H9 (cell line): ENCODE data around the gene TPGS1. TPM values are rescaled to one million over a fixed set of nuclear protein-coding genes. Genes with fewer than 3 reads are reported as not detected.

Experiments
- DNase-seq: peaks from one replicate; pipeline ENCODE4 v3.0.0-alpha.2; 2017
- H2AFZ ChIP-seq: one replicate; pipeline ENCODE4 v1.6.1; 2013; ENCODE audit warnings: mild to moderate bottlenecking, low read length, control low read depth, moderate library complexity
- H2AK5ac ChIP-seq: 2 replicates; pipeline ENCODE4 v1.6.1; 2013; ENCODE audit warnings: low read length, control low read depth, mixed read lengths; ENCODE audit not compliant: insufficient read length
- H2BK120ac ChIP-seq: one replicate; pipeline ENCODE4 v1.6.1; 2013; ENCODE audit warnings: low read depth, mild to moderate bottlenecking, low read length, control low read depth, inconsistent platforms; ENCODE audit not compliant: poor library complexity, severe bottlenecking
- H2BK12ac ChIP-seq: 2 replicates; pipeline ENCODE4 v1.6.1; 2013; ENCODE audit warnings: low read length, control low read depth, mixed read lengths, low read depth; ENCODE audit not compliant: insufficient read length
- H2BK15ac ChIP-seq: 2 replicates; pipeline ENCODE4 v1.6.1; 2013; ENCODE audit warnings: low read depth, low read length, control low read depth
- H2BK20ac ChIP-seq: one replicate; pipeline ENCODE4 v1.6.1; 2013; ENCODE audit warnings: low read depth, mild to moderate bottlenecking, low read length, control low read depth, inconsistent platforms; ENCODE audit not compliant: poor library complexity, severe bottlenecking
- H2BK5ac ChIP-seq: 2 replicates; pipeline ENCODE4 v1.6.1; 2013; ENCODE audit warnings: low read length, control low read depth, mixed read lengths; ENCODE audit not compliant: insufficient read length
- H3K14ac ChIP-seq: 2 replicates; pipeline ENCODE4 v1.6.1; 2013; ENCODE audit warnings: low read length, control low read depth; ENCODE audit not compliant: insufficient read depth
- H3K18ac ChIP-seq: 2 replicates; pipeline ENCODE4 v1.6.1; 2013; ENCODE audit warnings: low read depth, mild to moderate bottlenecking, mixed read lengths, low read length, control low read depth; ENCODE audit not compliant: insufficient read length
- H3K23ac ChIP-seq: 2 replicates; pipeline ENCODE4 v1.6.1; 2013; ENCODE audit warnings: low read length, control low read depth, mixed read lengths, low read depth; ENCODE audit not compliant: insufficient read length
- H3K23me2 ChIP-seq: 2 replicates; pipeline ENCODE4 v1.6.1; 2013; ENCODE audit warnings: low read depth, mild to moderate bottlenecking, mixed read lengths, low read length, control low read depth; ENCODE audit not compliant: insufficient read length, poor library complexity, severe bottlenecking
- H3K27ac ChIP-seq: 2 replicates; pipeline ENCODE4 v1.5.1; 2013; ENCODE audit warnings: low read length, control low read depth, mixed read lengths, low read depth; ENCODE audit not compliant: insufficient read length
- H3K27me3 ChIP-seq: 2 replicates; pipeline ENCODE4 v1.6.1; 2013; ENCODE audit warnings: low read length, control low read depth, inconsistent platforms; ENCODE audit not compliant: insufficient read depth
- H3K4ac ChIP-seq: 2 replicates; pipeline ENCODE4 v1.6.1; 2013; ENCODE audit warnings: low read depth, mild to moderate bottlenecking, control low read depth, inconsistent platforms, low read length, moderate library complexity
- H3K4me1 ChIP-seq: 2 replicates; pipeline ENCODE4 v1.6.1; 2013; ENCODE audit warnings: low read length, control low read depth, inconsistent platforms; ENCODE audit not compliant: insufficient read depth
- H3K4me2 ChIP-seq: 2 replicates; pipeline ENCODE4 v1.6.1; 2013; ENCODE audit warnings: low read length, control low read depth, mixed read lengths; ENCODE audit not compliant: insufficient read length, insufficient read depth
- H3K56ac ChIP-seq: 2 replicates; pipeline ENCODE4 v1.6.1; 2013; ENCODE audit warnings: low read depth, mild to moderate bottlenecking, mixed read lengths, low read length, control low read depth; ENCODE audit not compliant: insufficient read length
- H3K79me1 ChIP-seq: 2 replicates; pipeline ENCODE4 v1.6.1; 2013; ENCODE audit warnings: low read depth, mild to moderate bottlenecking, moderate library complexity, low read length, control low read depth, inconsistent platforms; ENCODE audit not compliant: insufficient read depth, poor library complexity, severe bottlenecking
- H3K79me2 ChIP-seq: 2 replicates; pipeline ENCODE4 v1.6.1; 2013; ENCODE audit warnings: low read length, control low read depth, inconsistent platforms; ENCODE audit not compliant: insufficient read depth
- H3K9ac ChIP-seq: 2 replicates; pipeline ENCODE4 v1.6.1; 2013; ENCODE audit warnings: low read length, control low read depth, mixed read lengths; ENCODE audit not compliant: insufficient read length; ENCODE audit errors: extremely low read depth
- H3K9me3 ChIP-seq: one replicate; pipeline ENCODE4 v1.6.1; 2013; ENCODE audit warnings: low read depth, low read length, inconsistent platforms; ENCODE audit not compliant: control insufficient read depth
- H3T11ph ChIP-seq: one replicate; pipeline ENCODE4 v1.6.1; 2013; ENCODE audit warnings: mild to moderate bottlenecking, low read length, control low read depth, inconsistent platforms
- H4K20me1 ChIP-seq: one replicate; pipeline ENCODE4 v1.6.1; 2013; ENCODE audit not compliant: control insufficient read depth, insufficient read length, insufficient read depth
- H4K5ac ChIP-seq: 2 replicates; pipeline ENCODE4 v1.6.1; 2013; ENCODE audit warnings: low read depth, mild to moderate bottlenecking, mixed read lengths, low read length, control low read depth; ENCODE audit not compliant: insufficient read length
- H4K8ac ChIP-seq: replicated peaks from 2 replicates; pipeline ENCODE4 v1.6.1; 2013; ENCODE audit warnings: low read length, control low read depth, mixed read lengths, low read depth; ENCODE audit not compliant: insufficient read length
- H4K91ac ChIP-seq: 2 replicates; pipeline ENCODE4 v1.6.1; 2013; ENCODE audit warnings: low read depth, mild to moderate bottlenecking, moderate library complexity, mixed read lengths, low read length, control low read depth; ENCODE audit not compliant: insufficient read length
- H3K27ac Mint-ChIP-seq, 3 experiments: 2 replicates in 2 of 3; 3 replicates in 1 of 3; pipeline ENCODE4 v1.8.0; 2020 to 2021; ENCODE audit warnings: mixed read lengths in 3 of 3, mild to moderate bottlenecking in 1 of 3, moderate library complexity in 1 of 3
- H3K27me3 Mint-ChIP-seq: 2 replicates; pipeline ENCODE4 v1.8.0; 2021; ENCODE audit warnings: low read depth, mild to moderate bottlenecking, moderate library complexity, mixed read lengths
- H3K36me3 Mint-ChIP-seq, 3 experiments: 2 replicates in 2 of 3; 3 replicates in 1 of 3; pipeline ENCODE4 v1.8.0; 2020 to 2021; ENCODE audit warnings: low read depth in 3 of 3, mixed read lengths in 3 of 3; ENCODE audit not compliant: insufficient read depth in 1 of 3
- H3K4me1 Mint-ChIP-seq, 2 experiments: 2 replicates each; pipeline ENCODE4 v1.8.0; 2020; ENCODE audit warnings: mixed read lengths in 2 of 2
- H3K4me3 Mint-ChIP-seq, 2 experiments: 2 replicates in 1 of 2; 3 replicates in 1 of 2; pipeline ENCODE4 v1.8.0; 2020 to 2021; ENCODE audit warnings: mild to moderate bottlenecking in 2 of 2, mixed read lengths in 2 of 2, moderate library complexity in 1 of 2
- H3K9me3 Mint-ChIP-seq, 2 experiments: 2 replicates in 1 of 2; 3 replicates in 1 of 2; pipeline ENCODE4 v1.8.0; 2020; ENCODE audit warnings: mild to moderate bottlenecking in 2 of 2, mixed read lengths in 2 of 2, moderate library complexity in 1 of 2
- WGBS: extraction: QIAGEN DNeasy Blood & Tissue Kit; methylation state at CpG from one replicate; pipeline ENCODE4 v1.1.7; 2013; ENCODE audit warnings: missing lambda C conversion rate, low lambda C conversion rate, mixed read lengths; ENCODE audit not compliant: insufficient read length; ENCODE audit errors: extremely low coverage; 5-methylcytosine and 5-hydroxymethylcytosine counted together
- total RNA-seq: library from RNA; stranded (reverse); gene quantifications from 2 replicates; pipeline ENCODE4 v1.2.1, GENCODE V29; 2021
- TF ChIP-seq, protein P1 (sequence below): fragments of 200-600 bp; sonication (generic); conservative IDR thresholded peaks from 3 replicates; pipeline ENCODE4 v1.8.0; 2021; ENCODE audit warnings: antibody characterized with exemption, mild to moderate bottlenecking

Gene TPGS1
- total RNA-seq, 1 experiment from 2014 or later, result 7.4 TPM

DNA sequence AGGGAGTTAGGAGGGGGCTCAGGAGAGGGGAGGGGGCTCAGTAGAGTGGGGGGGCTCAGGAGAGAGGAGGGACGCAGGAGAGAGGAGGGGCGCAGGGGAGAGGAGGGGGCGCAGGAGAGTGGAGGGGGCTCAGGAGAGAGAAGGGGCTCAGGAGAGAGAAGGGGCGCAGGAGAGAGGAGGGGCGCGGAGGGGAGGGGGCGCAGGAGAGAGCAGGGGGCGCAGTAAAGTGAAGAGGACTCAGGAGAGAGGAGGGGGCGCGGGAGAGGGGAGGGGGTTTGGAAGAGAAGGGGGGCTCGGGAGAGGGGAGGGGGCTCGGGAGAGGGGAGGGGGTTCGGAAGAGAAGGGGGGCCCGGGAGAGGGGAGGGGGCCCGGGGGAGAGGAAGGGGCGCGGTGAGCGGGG is 10.3 kb upstream of the TPGS1 start:
- H2BK120ac ChIP-seq, result no peak overlapping the region
- H2BK5ac ChIP-seq, result no peak overlapping the region
- H3K36me3 Mint-ChIP-seq, result peaks cover 0 to 2% (median 0%) of the 10 kb centered on the region in 3 experiments; a peak in 2 of 7 replicates
- DNase-seq, result no peak
- no peak overlapping the region for H3K27ac Mint-ChIP-seq
- no peak overlapping the region for H3K18ac ChIP-seq
- H4K91ac ChIP-seq, result no peak overlapping the region
- no peak overlapping the region for H2BK20ac ChIP-seq
- peaks cover 14% of the 10 kb centered on the region; the same call in 1 of the 2 replicates for H3K27me3 ChIP-seq
- no peaks in the 10 kb centered on the region for H3K79me2 ChIP-seq
- peak overlapping the region in 1 of 2 experiments; percentile 81; a peak in 3 of 5 replicates for H3K4me3 Mint-ChIP-seq
- no peak overlapping the region for H3K4ac ChIP-seq
- H2BK15ac ChIP-seq, result no peak overlapping the region
- H2BK12ac ChIP-seq, result no peak overlapping the region
- no peak overlapping the region for H2AK5ac ChIP-seq
- H3K23ac ChIP-seq, result no peak overlapping the region
- H4K5ac ChIP-seq, result no peak overlapping the region
- H3T11ph ChIP-seq, result no peak overlapping the region
- WGBS, result no CpG with 5 or more reads among the region's 18 CpGs
- H4K8ac ChIP-seq, result no peak overlapping the region
- H3K23me2 ChIP-seq, result peaks cover 9% of the 10 kb centered on the region
- no peaks in the 10 kb centered on the region for H3K79me1 ChIP-seq
- H3K14ac ChIP-seq, result no peak overlapping the region
- H3K9ac ChIP-seq, result no peak overlapping the region
- H3K4me1 Mint-ChIP-seq, result peaks cover 0 to 15% of the 10 kb centered on the region in 2 experiments; a peak in 2 of 4 replicates
- H3K27ac ChIP-seq, result no peak overlapping the region
- H3K9me3 ChIP-seq, result no peaks in the 10 kb centered on the region
- no peak overlapping the region for H2AFZ ChIP-seq
- H3K27me3 Mint-ChIP-seq, result peaks cover 53% of the 10 kb centered on the region
- peak overlapping the region; percentile 48 for H3K4me2 ChIP-seq
- H3K9me3 Mint-ChIP-seq, result peaks cover 8 to 10% of the 10 kb centered on the region in 2 experiments; a peak in 4 of 5 replicates
- TF ChIP-seq, protein P1, sequence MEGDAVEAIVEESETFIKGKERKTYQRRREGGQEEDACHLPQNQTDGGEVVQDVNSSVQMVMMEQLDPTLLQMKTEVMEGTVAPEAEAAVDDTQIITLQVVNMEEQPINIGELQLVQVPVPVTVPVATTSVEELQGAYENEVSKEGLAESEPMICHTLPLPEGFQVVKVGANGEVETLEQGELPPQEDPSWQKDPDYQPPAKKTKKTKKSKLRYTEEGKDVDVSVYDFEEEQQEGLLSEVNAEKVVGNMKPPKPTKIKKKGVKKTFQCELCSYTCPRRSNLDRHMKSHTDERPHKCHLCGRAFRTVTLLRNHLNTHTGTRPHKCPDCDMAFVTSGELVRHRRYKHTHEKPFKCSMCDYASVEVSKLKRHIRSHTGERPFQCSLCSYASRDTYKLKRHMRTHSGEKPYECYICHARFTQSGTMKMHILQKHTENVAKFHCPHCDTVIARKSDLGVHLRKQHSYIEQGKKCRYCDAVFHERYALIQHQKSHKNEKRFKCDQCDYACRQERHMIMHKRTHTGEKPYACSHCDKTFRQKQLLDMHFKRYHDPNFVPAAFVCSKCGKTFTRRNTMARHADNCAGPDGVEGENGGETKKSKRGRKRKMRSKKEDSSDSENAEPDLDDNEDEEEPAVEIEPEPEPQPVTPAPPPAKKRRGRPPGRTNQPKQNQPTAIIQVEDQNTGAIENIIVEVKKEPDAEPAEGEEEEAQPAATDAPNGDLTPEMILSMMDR, result no peak
- H3K56ac ChIP-seq, result no peak overlapping the region
- no peaks in the 10 kb centered on the region for H4K20me1 ChIP-seq
- H3K4me1 ChIP-seq, result no peaks in the 10 kb centered on the region
